GM19043 (cell line): ENCODE data around the gene CSRP2.

ENCODE experiments used
- ATAC-seq: cut with Tn5 transposase; IDR thresholded peaks from one replicate; pipeline ENCODE4 v1.9.1; 2021; ENCODE audit warnings: low read depth; ENCODE audit not compliant: unreplicated experiment

The CSRP2 gene

GRCh38 chr12:76878899-76879709 lies at the start of gene CSRP2:
CSRP2 (minus strand) TSS chr12:76879019; CDS start chr12:76866260, 12,759 bp downstream.
- ATAC-seq = peak; percentile 85

GRCh38 chr12:76927170-76927784 lies 48.5 kb upstream of the CSRP2 start:
- ATAC-seq = no peak

GRCh38 chr12:76925135-76925534 lies 46.3 kb upstream of the CSRP2 start:
- ATAC-seq = no peak

- ATAC-seq = no peak
These were observed 44.0 kb upstream of the CSRP2 start for GRCh38 chr12:76922866-76923265.

- ATAC-seq = no peak
These were observed 43.3 kb upstream of the CSRP2 start for GRCh38 chr12:76921891-76922664.

GRCh38 chr12:76921100-76921471 lies 42.3 kb upstream of the CSRP2 start:
- no peak for ATAC-seq

- ATAC-seq = peak; percentile 68
These were observed 41.6 kb upstream of the CSRP2 start for GRCh38 chr12:76920172-76921099.

- ATAC-seq = no peak
These were observed 40.8 kb upstream of the CSRP2 start for GRCh38 chr12:76919383-76920171.

GRCh38 chr12:76916170-76916540 lies 37.3 kb upstream of the CSRP2 start:
- no peak for ATAC-seq

- no peak for ATAC-seq
These were observed 36.7 kb upstream of the CSRP2 start for GRCh38 chr12:76915361-76916169.

GRCh38 chr12:76914102-76914859 lies 35.5 kb upstream of the CSRP2 start:
- no peak for ATAC-seq

GRCh38 chr12:76909290-76909689 lies 30.5 kb upstream of the CSRP2 start:
- ATAC-seq = no peak

GRCh38 chr12:76908303-76909017 lies 29.6 kb upstream of the CSRP2 start:
- ATAC-seq = no peak

GRCh38 chr12:76901628-76902380 lies 23.0 kb upstream of the CSRP2 start:
- no peak for ATAC-seq

- ATAC-seq = no peak
These were observed 20.7 kb upstream of the CSRP2 start for GRCh38 chr12:76899522-76899921.

GRCh38 chr12:76898442-76898841 lies 19.6 kb upstream of the CSRP2 start:
- no peak for ATAC-seq

GRCh38 chr12:76896274-76896673 lies 17.5 kb upstream of the CSRP2 start:
- no peak for ATAC-seq
